SU-DHL-6 (cell line): ENCODE data around the gene MYO10.

Experiments
- H2AFZ ChIP-seq: fragments of 200-600 bp; sonication (generic); 2 replicates; pipeline ENCODE4 v1.6.1; 2014; ENCODE audit warnings: low read depth, mild to moderate bottlenecking, moderate library complexity, mixed read lengths, antibody characterized with exemption, low read length; ENCODE audit not compliant: severe bottlenecking
- H3F3A ChIP-seq: fragments of 200-600 bp; shearing (Covaris generic); 2 replicates; pipeline ENCODE4 v1.6.0; 2016; ENCODE audit warnings: antibody characterized with exemption, mild to moderate bottlenecking; ENCODE audit not compliant: insufficient read depth
- H3K27ac ChIP-seq: fragments of 200-600 bp; sonication (generic); 2 replicates; pipeline ENCODE4 v1.5.1; 2016; ENCODE audit warnings: low read depth, mild to moderate bottlenecking, low read length, moderate library complexity, mixed read lengths
- H3K27me3 ChIP-seq: fragments of 200-600 bp; sonication (generic), shearing (Covaris generic); 2 replicates; pipeline ENCODE4 v1.6.0; 2014; ENCODE audit warnings: mild to moderate bottlenecking, low read length
- H3K36me3 ChIP-seq: fragments of 200-600 bp; sonication (generic); 2 replicates; pipeline ENCODE4 v1.6.1; 2014; ENCODE audit warnings: mild to moderate bottlenecking, low read length, mixed read lengths
- H3K4me2 ChIP-seq: fragments of 300-600, 200-600 bp; shearing (Covaris generic), sonication (generic); 2 replicates; pipeline ENCODE4 v1.6.0; 2014; ENCODE audit warnings: low read length, low read depth, mild to moderate bottlenecking; ENCODE audit not compliant: poor library complexity, severe bottlenecking
- H3K4me3 ChIP-seq: fragments of 200-600 bp; sonication (generic); 2 replicates; pipeline ENCODE4 v1.5.1; 2014; ENCODE audit warnings: antibody characterized with exemption, low read length, mild to moderate bottlenecking, mixed read lengths; ENCODE audit not compliant: insufficient read depth, poor library complexity, severe bottlenecking
- H3K79me2 ChIP-seq: fragments of 200-600 bp; sonication (generic); 2 replicates; pipeline ENCODE4 v1.6.1; 2014; ENCODE audit warnings: mild to moderate bottlenecking, low read length, moderate library complexity; ENCODE audit not compliant: insufficient read depth
- H3K9ac ChIP-seq: fragments of 200-600 bp; sonication (generic); 2 replicates; pipeline ENCODE4 v1.7.0; 2014; ENCODE audit warnings: mild to moderate bottlenecking, low read length
- H3K9me2 ChIP-seq: fragments of 200-600 bp; sonication (generic); replicated peaks from 2 replicates; pipeline ENCODE4 v1.6.1; 2014; ENCODE audit warnings: low read length; ENCODE audit not compliant: insufficient read depth
- H3K9me3 ChIP-seq: fragments of 200-600 bp; sonication (generic); 2 replicates; pipeline ENCODE4 v1.6.1; 2014; ENCODE audit warnings: low read length, mixed read lengths; ENCODE audit not compliant: insufficient read depth
- H4K20me1 ChIP-seq: fragments of 200-600 bp; sonication (generic); 2 replicates; pipeline ENCODE4 v1.6.1; 2014; ENCODE audit warnings: low read depth, mild to moderate bottlenecking, antibody characterized with exemption, low read length, moderate library complexity, mixed read lengths
- CTCF ChIP-seq: fragments of 200-600 bp; sonication (generic); IDR thresholded peaks from one replicate; pipeline ENCODE4 v1.5.1; 2017; ENCODE audit warnings: antibody characterized with exemption, mild to moderate bottlenecking, low read length, moderate library complexity; ENCODE audit not compliant: insufficient read depth, poor library complexity, severe bottlenecking
- EZH2phosphoT487 ChIP-seq: fragments of 200-600 bp; sonication (generic), shearing (Covaris generic); conservative IDR thresholded peaks from 2 replicates; pipeline ENCODE4 v1.6.1; 2018; ENCODE audit warnings: mild to moderate bottlenecking, antibody characterized with exemption, low read length, moderate library complexity, mixed read lengths

MYO10 gene

DNA sequence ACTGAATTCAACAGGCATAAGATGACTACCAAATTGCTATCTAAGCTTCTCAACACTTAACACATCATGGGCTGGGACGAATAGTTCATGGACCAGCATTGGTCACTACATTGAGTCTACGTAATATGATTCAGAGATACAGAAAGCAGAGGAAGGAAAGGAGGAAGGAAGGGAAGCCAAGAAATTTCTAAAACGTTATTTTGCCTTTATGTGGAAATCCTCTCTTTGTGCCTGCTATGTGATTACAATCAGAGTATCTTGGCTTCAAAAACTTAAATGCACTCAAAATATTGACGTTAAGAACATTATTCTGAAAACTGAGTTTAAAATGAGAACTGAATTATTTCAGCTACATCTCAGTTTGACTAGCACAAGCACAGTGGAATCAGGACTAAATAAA lies 231.1 kb downstream of the MYO10 start:
- Histone ChIP-seq H3K79me2 (no peaks in the 10 kb centered on the region), H3K9me2 (no peaks in the 10 kb centered on the region), H3F3A (no peaks in the 10 kb centered on the region), H2AFZ (no peak overlapping the region), H3K9me3 (no peaks in the 10 kb centered on the region), H3K27ac (no peak overlapping the region), H3K36me3 (no peaks in the 10 kb centered on the region), H3K27me3 (no peaks in the 10 kb centered on the region), H4K20me1 (no peaks in the 10 kb centered on the region), H3K4me3 (no peak overlapping the region), H3K4me2 (no peak overlapping the region), H3K9ac (no peak overlapping the region)
- TF ChIP-seq EZH2phosphoT487 (no peak), CTCF (no peak)

DNA sequence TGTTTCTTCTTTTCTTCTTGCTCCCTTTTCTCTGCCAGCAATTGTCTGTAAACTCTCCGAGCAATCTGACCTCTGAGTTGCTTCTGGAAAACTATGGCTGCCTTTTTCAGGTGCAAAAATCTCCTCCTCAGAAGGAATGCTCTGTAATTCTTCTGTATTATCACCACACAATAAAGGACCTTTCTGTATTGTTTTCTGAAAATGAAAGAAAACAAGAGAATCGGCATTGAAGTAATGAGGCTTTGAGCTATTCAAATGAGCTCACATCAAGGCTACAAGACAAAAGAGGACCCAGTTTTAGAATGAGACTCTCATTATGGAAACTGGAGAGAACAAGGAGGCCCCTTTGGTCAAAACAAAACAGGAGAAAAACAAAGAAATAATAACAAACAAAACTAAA lies 233.1 kb downstream of the MYO10 start:
- no peaks in the 10 kb centered on the region for H3K9me3 ChIP-seq
- H3K36me3 ChIP-seq = no peaks in the 10 kb centered on the region
- peak overlapping the region; percentile 2 for H2AFZ ChIP-seq
- no peak overlapping the region for H3K4me3 ChIP-seq
- no peak overlapping the region for H3K9ac ChIP-seq
- no peaks in the 10 kb centered on the region for H3K27me3 ChIP-seq
- no peaks in the 10 kb centered on the region for H3K79me2 ChIP-seq
- no peak for TF ChIP-seq EZH2phosphoT487
- TF ChIP-seq CTCF = no peak
- H3F3A ChIP-seq = no peaks in the 10 kb centered on the region
- H3K4me2 ChIP-seq = peak overlapping the region; percentile 15
- H4K20me1 ChIP-seq = no peaks in the 10 kb centered on the region
- H3K9me2 ChIP-seq = no peaks in the 10 kb centered on the region
- H3K27ac ChIP-seq = no peak overlapping the region

DNA sequence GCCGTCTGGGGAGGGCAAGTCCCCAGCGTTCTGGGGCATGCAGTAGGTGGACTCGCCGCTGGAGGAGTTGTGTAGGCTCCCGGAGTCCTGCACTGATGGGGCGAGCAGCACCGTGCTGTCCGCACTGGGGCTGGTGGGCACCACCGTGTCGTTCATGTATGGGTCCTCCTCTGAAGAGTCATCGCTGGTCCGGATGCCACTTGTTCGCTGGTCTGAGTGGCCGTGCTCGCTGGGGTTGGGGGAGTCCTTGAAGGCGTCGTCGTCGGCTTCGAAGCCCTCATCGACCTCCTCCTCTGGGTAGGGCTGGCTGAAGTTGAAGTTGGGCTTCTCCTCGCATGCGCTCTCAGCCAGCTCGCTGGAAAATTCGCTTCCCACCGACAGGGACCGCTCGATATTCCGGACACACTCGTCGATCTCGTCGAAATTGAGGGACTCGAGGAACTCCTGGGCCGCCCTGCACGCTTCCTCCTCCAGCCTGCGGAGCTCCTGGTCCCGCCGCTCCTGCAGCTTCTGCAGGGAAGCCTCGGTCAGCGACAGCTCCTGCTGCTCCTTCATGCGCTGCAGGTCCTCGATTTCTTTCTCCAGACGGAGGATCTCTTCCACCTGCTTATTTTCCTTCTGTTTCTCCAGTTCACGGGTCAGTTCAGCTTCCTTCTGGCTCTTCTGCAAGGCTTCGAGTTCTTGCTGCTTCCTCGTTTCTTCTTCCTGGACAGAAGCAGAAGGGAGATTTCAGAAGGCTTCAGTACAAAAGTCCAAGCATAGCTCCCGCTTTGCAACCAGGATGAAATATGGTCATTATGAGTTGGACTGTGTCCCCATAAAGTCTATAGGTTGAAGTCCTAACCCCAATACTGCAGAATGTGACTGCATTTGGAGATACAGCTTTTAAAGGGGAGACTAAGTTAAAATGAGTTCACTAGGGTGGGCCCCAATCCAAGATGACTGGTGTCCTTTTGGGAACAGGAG lies 234.7 kb downstream of the MYO10 start:
- TF ChIP-seq CTCF (no peak), EZH2phosphoT487 (no peak)
- Histone ChIP-seq H3F3A (no peaks in the 10 kb centered on the region), H3K36me3 (no peaks in the 10 kb centered on the region), H3K9ac (no peak overlapping the region), H2AFZ (no peak overlapping the region), H3K4me3 (no peak overlapping the region), H4K20me1 (no peaks in the 10 kb centered on the region), H3K79me2 (no peaks in the 10 kb centered on the region), H3K9me3 (no peaks in the 10 kb centered on the region), H3K9me2 (no peaks in the 10 kb centered on the region), H3K4me2 (no peak overlapping the region), H3K27ac (no peak overlapping the region), H3K27me3 (no peaks in the 10 kb centered on the region)
